D721Med (cell line): Measurements from ENCODE around the gene DEDD2.

Source experiments
- DNase-seq: peaks from one replicate; pipeline ENCODE4 v3.0.0; 2011; ENCODE audit warnings: low spot score; ENCODE audit not compliant: insufficient read length
- FAIRE-seq: peaks from 2 replicates; lab custom pipeline; 2011; peaks lifted over from hg19 to GRCh38; lab: Jason Lieb, UNC
- TF ChIP-seq, protein P1 (sequence below): IDR thresholded peaks from 2 replicates; pipeline ENCODE4 v1.5.1; 2012; ENCODE audit warnings: mild to moderate bottlenecking, control low read depth; ENCODE audit not compliant: insufficient read depth; ENCODE audit errors: missing control alignments

DEDD2 gene

DNA sequence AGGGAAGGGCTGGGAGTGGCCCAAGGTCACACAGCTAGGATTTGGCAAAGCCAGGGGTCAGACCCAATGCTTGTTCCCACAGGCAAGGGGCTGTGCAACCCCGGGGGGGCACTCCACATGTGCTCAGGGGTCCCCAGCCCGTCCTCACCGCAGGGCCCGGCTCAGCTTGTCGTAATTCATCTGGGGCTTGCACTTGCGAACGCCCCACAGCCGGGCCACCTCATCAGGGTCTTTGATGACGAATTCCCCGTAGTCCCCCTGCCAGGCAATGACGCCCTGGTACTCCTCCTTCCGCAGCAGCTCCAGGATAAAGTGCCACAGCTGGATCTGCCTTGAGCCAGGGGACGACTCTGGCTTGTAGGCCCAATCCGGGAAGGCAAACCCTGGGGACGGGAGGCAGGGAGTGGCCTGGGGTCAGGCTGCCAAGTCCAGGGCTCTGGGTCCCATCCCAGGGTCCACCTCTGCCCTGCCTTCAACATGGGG lies 32.7 kb upstream of the DEDD2 start:
- TF ChIP-seq, protein P1, sequence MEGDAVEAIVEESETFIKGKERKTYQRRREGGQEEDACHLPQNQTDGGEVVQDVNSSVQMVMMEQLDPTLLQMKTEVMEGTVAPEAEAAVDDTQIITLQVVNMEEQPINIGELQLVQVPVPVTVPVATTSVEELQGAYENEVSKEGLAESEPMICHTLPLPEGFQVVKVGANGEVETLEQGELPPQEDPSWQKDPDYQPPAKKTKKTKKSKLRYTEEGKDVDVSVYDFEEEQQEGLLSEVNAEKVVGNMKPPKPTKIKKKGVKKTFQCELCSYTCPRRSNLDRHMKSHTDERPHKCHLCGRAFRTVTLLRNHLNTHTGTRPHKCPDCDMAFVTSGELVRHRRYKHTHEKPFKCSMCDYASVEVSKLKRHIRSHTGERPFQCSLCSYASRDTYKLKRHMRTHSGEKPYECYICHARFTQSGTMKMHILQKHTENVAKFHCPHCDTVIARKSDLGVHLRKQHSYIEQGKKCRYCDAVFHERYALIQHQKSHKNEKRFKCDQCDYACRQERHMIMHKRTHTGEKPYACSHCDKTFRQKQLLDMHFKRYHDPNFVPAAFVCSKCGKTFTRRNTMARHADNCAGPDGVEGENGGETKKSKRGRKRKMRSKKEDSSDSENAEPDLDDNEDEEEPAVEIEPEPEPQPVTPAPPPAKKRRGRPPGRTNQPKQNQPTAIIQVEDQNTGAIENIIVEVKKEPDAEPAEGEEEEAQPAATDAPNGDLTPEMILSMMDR = no peak
- no peak for DNase-seq
- FAIRE-seq = no peak

DNA sequence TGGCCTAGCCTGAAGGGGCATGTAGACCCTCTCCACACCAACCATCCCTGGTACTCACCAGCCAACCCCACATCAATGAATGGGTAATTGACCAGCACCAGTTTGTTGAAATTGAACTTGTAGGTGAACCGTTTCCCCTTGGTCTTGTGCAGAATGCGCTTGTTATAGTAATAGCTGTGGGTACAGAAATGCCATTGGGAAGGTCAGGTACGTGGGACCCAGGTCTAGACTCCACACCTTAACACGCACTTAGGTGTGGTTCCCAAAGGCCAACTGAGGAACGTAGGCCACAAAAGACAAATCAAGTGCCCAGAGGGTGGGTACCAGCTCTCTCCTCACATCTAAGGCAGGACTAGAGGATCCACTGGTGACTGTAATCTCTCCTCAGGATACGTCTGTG lies 32.3 kb upstream of the DEDD2 start:
- DNase-seq (no peak), FAIRE-seq (no peak)

DNA sequence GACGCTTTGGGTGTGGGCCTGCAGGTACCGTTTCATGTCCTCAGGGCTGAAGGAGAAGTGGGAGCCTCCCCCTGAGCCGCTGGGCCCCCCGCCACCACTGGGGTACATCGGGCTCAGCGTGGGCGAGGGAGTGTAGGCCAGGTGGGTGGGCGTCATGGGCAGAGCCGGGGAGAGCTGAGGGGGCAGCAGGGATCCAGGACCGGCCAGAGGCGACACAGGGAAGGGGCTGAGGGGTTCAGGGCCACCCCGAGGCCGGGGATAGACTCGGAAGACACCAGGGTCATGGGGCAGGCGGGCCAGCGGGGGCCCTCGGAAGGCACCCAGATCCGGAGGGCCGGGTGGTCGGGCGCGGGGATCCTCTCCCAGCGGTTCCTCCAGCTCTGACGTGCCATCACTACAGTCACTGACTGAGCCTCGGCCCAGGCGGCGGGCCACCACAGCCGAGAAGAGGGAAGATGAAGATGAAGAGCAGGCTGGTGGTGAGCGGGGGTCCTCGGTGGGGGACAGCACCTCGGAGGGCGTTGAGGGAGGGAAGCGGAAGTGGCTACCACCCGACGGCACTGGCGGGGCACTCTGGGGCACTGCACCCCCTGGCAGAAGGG lies 31.8 kb upstream of the DEDD2 start:
- DNase-seq (no peak), FAIRE-seq (no peak)
- TF ChIP-seq, protein P1 = no peak

More for the DNA sequence above, 32.3 kb upstream of the DEDD2 start:
- TF ChIP-seq, protein P1 = no peak

- no peak for DNase-seq
- TF ChIP-seq, protein P1 = no peak
- FAIRE-seq = no peak
These were observed 31.0 kb upstream of the DEDD2 start for GRCh38 chr19:42248270-42249148.

GRCh38 chr19:42247640-42248199 lies 30.2 kb upstream of the DEDD2 start:
- FAIRE-seq (no peak), DNase-seq (no peak)
- TF ChIP-seq, protein P1 = no peak

DNA sequence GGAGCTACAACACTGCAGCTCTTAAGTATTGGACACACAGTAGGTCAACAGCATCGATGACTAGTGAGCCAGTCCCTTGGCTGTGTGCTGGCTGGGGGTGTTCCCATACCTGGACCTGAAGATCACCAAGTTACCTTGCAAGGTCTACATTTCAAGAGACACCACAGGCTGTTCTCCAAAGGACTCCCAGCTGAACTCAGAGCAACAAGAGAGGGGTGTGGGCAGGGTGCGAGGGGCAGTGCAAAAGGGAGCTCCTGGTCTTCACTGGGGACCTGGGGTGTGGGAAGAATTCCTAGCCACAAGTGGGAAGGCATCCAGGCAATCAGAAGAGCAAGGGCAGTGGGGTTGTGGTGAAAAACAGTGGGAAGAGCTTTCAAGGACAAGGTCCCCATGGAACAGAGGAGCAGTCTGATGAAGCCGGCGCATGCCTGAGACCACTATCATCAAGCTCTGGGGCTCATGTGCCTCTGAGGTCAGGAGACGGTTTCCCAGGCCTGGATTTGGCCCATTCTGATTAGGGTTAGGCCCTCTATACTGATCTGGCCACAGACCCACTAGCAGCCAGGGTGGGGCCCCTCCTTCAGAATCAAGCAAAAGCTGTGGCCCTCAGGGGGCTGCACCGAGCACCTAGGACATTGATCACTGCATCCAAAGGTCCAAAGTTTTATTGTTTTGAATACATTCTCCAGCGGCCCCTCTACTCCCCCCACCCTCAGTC lies 29.6 kb upstream of the DEDD2 start:
- no peak for FAIRE-seq
- DNase-seq = no peak
- TF ChIP-seq, protein P1 = no peak
